ENCODE measurements around the gene KIAA2012. TPM values are rescaled to one million over a fixed set of nuclear protein-coding genes. Genes with fewer than 3 reads are reported as not detected.

Gene KIAA2012
- total RNA-seq, 1 experiment from 2014 or later: not detected

DNA sequence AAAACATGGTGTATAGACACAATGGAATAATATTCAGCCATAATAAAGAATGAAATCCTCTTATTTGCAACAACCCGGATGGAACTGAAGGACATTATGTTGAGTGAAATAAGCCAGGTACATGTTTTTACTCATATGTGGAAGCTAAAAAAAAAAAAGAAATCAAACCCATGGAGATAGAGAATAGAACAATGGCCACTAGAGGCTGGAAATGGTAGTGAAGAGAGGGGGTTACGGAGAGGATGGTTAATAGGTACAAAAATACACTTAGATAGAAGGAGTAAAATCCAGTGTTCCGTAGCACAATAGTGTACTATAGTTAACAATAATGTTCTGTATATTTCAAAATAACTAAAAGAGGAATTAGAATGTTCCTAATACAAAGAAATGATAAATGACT is 12.8 kb upstream of the KIAA2012 start:
- H3K4me1 Mint-ChIP-seq (ENCODE audit: low read depth, unreplicated experiment): no peaks in the 10 kb centered on the region
- intact Hi-C loops (cut with micrococcal nuclease; ENCODE audit: unreplicated experiment): no loop called here
- H3K27me3 Mint-ChIP-seq (ENCODE audit: unreplicated experiment): no peaks in the 10 kb centered on the region
- no peak overlapping the region for H3K27ac Mint-ChIP-seq (ENCODE audit: unreplicated experiment)
- BruUV-seq (replicated peaks): no TSS peak
- no peaks in the 10 kb centered on the region for H3K36me3 Mint-ChIP-seq (ENCODE audit: insufficient read depth, unreplicated experiment)
- H3K9me3 Mint-ChIP-seq (ENCODE audit: low read depth, unreplicated experiment): no peaks in the 10 kb centered on the region
- DNase-seq: no peak
- CTCF ChIA-PET: interaction anchor here (1.0 kb wide), 1 partner anchor 199 kb away, joined by 4 read pairs; no protein-coding TSS in a partner anchor
- TF ChIP-seq, protein P1, sequence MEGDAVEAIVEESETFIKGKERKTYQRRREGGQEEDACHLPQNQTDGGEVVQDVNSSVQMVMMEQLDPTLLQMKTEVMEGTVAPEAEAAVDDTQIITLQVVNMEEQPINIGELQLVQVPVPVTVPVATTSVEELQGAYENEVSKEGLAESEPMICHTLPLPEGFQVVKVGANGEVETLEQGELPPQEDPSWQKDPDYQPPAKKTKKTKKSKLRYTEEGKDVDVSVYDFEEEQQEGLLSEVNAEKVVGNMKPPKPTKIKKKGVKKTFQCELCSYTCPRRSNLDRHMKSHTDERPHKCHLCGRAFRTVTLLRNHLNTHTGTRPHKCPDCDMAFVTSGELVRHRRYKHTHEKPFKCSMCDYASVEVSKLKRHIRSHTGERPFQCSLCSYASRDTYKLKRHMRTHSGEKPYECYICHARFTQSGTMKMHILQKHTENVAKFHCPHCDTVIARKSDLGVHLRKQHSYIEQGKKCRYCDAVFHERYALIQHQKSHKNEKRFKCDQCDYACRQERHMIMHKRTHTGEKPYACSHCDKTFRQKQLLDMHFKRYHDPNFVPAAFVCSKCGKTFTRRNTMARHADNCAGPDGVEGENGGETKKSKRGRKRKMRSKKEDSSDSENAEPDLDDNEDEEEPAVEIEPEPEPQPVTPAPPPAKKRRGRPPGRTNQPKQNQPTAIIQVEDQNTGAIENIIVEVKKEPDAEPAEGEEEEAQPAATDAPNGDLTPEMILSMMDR (IDR thresholded peaks at IDR 0.05; ENCODE audit: unreplicated experiment): peak; percentile 47
- H3K4me3 Mint-ChIP-seq (ENCODE audit: low read depth, unreplicated experiment): no peak overlapping the region

DNA sequence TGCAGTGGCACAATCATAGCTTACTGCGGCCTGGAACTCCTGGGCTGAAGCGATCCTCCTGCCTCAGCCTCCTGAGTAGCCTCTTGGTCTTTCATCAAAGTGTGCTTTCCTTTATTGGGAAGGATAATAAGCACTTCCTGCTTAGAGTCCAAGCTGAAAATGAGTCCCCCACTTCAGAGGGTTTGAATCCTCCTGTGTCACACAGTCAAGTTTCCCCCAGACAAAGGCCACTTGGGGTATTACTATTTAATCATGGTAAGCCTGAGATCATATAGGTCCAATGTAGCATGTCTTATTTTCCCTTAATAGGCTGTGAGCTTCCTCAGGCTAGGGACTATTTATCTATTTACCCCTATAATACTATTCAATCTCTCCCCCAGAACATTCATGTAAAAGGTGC is 11.4 kb upstream of the KIAA2012 start:
- TF ChIP-seq, protein P1 (IDR thresholded peaks at IDR 0.05; ENCODE audit: unreplicated experiment): no peak
- no peak for DNase-seq
- no peak overlapping the region for H3K4me3 Mint-ChIP-seq (ENCODE audit: low read depth, unreplicated experiment)
- no peaks in the 10 kb centered on the region for H3K36me3 Mint-ChIP-seq (ENCODE audit: insufficient read depth, unreplicated experiment)
- no TSS peak for BruUV-seq (replicated peaks)
- intact Hi-C loops (cut with micrococcal nuclease; ENCODE audit: unreplicated experiment): no loop called here
- no peaks in the 10 kb centered on the region for H3K9me3 Mint-ChIP-seq (ENCODE audit: low read depth, unreplicated experiment)
- CTCF ChIA-PET: interaction anchor here (0.7 kb wide), 2 partner anchors 11 to 116 kb away, joined by 4 to 5 read pairs; no protein-coding TSS in a partner anchor
- no peaks in the 10 kb centered on the region for H3K27me3 Mint-ChIP-seq (ENCODE audit: unreplicated experiment)
- no peak overlapping the region for H3K27ac Mint-ChIP-seq (ENCODE audit: unreplicated experiment)
- H3K4me1 Mint-ChIP-seq (ENCODE audit: low read depth, unreplicated experiment): no peaks in the 10 kb centered on the region

DNA sequence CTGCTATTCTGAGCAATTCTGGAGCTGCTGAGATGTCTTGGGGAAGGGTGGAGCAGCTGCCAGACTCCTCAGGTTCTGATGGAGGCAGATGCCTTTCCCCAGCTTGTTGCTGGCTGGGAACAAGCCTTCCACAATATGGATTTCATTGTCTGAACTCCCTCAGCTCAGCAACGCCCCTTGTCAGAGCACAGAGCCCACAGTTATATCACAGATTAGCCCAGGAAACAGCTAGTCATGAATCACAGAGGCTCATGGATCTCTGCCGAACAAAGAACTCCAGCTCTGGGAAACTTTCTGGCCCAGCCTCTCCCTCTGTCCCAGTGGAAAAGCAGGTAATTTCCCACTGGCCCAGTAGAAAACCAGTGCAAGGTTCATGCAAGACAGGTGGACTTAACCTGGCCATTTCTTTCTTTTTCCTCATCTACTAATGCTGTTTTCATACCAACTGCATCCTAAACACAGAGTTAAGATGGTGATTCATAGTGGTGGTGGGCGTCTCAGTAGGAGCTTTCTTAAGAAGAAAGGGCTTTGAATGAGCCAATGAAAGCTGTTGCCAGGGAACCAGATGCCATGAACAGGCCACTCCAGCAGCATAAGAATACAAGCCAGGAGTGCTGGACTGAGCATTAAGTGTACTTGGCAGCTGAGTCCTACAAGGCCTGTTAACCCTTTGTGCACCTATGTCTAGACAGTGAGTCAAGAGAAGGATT is 8.7 kb upstream of the KIAA2012 start:
- intact Hi-C loops (cut with micrococcal nuclease; ENCODE audit: unreplicated experiment): no loop called here
- TF ChIP-seq, protein P1 (IDR thresholded peaks at IDR 0.05; ENCODE audit: unreplicated experiment): no peak
- BruUV-seq (replicated peaks): no TSS peak
- DNase-seq: no peak
- Mint-ChIP-seq H3K36me3 (ENCODE audit: insufficient read depth, unreplicated experiment) (no peaks in the 10 kb centered on the region), H3K9me3 (ENCODE audit: low read depth, unreplicated experiment) (no peaks in the 10 kb centered on the region), H3K27me3 (ENCODE audit: unreplicated experiment) (no peaks in the 10 kb centered on the region), H3K4me3 (ENCODE audit: low read depth, unreplicated experiment) (no peak overlapping the region), H3K27ac (ENCODE audit: unreplicated experiment) (no peak overlapping the region), H3K4me1 (ENCODE audit: low read depth, unreplicated experiment) (no peaks in the 10 kb centered on the region)
- CTCF ChIA-PET: no interaction called here

DNA sequence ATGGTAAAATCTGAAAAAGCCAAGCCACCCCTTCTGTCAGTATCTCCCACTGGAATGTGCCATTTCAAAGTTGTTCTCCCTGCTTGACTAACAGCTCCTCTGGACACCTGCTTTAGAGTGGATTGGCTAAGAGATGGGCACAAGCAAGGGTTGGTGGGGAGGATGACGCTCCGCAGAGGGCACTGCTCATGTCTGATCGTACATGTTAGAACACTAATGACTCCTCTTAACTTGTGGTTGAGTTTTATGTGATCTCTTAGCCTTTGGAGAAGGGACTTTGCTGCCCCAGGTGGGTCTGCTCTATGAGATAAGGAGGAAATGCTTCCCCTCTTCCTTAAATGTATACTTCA is 8.2 kb upstream of the KIAA2012 start:
- BruUV-seq (replicated peaks): no TSS peak
- Mint-ChIP-seq H3K27ac (ENCODE audit: unreplicated experiment) (no peak overlapping the region), H3K36me3 (ENCODE audit: insufficient read depth, unreplicated experiment) (no peaks in the 10 kb centered on the region), H3K27me3 (ENCODE audit: unreplicated experiment) (no peaks in the 10 kb centered on the region), H3K9me3 (ENCODE audit: low read depth, unreplicated experiment) (no peaks in the 10 kb centered on the region), H3K4me3 (ENCODE audit: low read depth, unreplicated experiment) (no peak overlapping the region), H3K4me1 (ENCODE audit: low read depth, unreplicated experiment) (no peaks in the 10 kb centered on the region)
- TF ChIP-seq, protein P1 (IDR thresholded peaks at IDR 0.05; ENCODE audit: unreplicated experiment): no peak
- DNase-seq: no peak
- intact Hi-C loops (cut with micrococcal nuclease; ENCODE audit: unreplicated experiment): no loop called here
- CTCF ChIA-PET: no interaction called here

All from Calu3 (cell line).